Head of caudate nucleus (tissue), 42 donors: ENCODE measurements around the gene RTP5.

ENCODE experiments used
- DNase-seq, 42 donors: peaks; one replicate each; pipeline versions ENCODE4 v3.0.0 to v3.0.0-alpha.2; 2020 to 2021; ENCODE audit warnings: mixed read lengths in 7 of 42
- intact Hi-C: fragments of 100-400 bp; cut with DNase I; formaldehyde crosslinking; loops from one replicate; pipeline ENCODE4 v1.15.0; 2022

The RTP5 gene

DNA sequence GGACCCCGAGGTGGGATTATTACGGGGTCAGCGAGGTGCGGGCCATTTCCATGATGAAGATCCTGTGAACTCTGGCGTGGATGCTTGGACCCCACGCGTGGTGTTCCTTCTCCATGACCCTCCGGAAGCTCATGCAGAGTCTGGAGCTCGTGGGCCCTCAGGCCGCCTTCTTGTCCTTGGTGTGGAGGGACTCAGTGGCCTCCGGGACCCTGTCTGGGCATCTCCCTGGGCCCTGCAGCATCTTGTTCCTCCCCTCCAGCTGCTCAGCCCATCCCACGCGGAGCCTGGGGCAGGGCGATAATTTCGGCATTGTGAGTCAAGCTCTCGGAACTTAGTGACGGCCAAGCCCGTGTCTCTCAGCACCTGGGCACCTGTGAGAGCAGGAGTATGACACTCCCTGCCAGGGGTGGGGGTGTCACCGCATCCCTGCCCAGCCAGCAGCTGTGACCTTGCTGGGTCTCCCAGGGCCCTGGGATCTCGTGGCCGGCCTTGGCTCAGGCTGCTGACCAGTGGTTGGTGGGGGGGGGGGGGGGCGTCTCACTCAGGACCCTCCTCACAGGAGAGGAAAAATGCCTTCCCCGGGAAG, 24.6 kb downstream of the RTP5 start:
- peak in 14 of 42 donors; percentile 0 to 31 (median 6) for DNase-seq
- intact Hi-C loops, result no loop called here

DNA sequence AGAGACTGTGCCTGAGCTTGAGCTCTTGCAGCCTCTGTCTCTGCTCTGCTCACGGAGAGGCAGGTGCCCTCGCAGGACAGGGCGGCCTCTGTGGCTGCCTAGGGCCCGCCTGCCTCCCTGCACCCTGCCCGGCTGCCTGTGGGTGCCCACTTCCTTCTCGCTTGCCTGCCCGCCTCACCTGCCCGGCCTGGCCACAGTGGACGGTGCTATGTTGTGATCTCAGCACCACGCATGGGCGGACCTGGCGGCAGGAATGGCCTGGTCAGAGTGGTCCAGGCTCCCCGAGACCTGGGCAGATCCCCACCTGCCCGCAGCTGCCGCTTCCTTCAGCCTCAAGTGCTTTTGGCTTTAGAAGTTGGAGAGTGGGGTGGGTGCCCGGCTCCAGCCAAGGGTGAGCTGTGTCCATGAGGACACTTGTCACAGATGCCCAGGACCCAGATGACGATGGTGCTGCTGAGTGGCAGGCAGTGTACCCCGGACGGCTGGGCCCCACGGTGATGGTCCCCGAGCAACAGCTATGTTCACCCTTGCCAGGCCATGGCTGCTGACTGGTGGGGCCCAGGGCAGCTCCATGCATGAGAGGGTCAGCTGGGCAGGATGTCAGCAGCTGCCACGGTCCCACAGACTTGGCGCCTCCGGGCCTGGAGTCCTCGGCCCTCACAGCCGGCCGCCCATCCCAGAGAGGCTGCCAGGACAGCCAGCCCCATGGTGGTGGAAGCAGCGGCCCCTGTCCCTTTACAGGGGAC, 25.3 kb downstream of the RTP5 start:
- intact Hi-C loops, result no loop called here
- DNase-seq, result peak in 14 of 42 donors; percentile 0 to 40 (median 10)

DNA sequence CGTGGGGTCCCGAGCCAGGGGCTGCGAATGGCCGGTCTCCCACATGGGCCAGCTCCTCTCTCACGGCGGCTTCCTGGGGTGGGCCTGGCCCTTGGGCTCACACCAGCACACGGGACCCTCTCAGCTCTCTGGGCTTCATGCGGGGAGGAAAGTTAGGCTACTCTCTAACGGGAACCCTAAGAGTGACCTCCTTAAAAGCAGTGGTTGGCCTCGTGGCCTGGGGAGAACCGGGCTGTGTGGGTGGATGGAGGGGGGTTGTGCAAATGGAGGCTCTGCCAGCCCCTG, 25.8 kb downstream of the RTP5 start:
- intact Hi-C loops, result no loop called here
- peak in 3 of 42 donors; percentile 7 to 32 (median 11) for DNase-seq

DNA sequence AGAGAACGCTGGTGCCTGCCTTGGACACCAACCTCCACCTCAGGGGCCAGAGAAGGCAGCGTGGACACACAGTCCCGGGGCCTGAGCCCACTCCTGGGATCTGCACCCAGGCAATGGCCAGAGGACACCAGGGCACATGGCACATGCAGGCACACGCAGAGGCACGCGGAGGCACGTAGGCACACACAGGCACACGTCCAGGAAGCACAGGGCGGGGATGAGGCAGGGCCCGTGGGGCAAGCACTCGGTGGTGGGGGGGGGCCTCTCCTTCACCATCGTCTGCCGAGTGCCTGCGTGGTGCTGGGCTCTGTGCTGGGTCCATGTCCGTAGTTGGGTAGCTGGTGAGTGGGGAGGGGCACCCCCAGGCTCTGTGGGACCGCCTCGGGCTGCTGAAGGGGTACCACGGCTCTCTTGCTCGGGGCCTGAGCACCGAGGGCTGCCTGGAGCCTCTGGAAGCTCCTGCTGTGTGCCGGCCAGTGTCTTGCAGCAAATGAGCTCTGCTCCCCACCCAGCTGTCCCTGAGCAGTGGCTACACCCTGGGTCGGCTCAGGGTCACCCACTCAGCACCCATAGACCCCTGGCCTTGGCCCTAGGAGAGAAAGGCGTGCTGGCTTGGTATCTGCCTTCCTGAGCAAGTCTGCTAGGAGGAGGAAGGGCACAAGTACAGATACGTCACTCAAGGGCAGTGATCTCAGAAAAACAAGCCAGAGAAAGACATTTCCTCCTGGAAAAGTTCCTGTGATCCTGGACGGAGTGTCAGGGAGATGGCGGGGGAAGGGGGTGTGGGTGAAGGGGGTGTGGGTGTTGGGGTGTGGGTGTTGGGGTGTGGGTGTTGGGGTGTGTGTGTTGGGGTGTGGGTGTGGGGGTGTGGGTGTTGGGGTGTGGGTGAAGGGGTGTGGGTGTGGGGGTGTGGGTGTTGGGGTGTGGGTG, 26.4 kb downstream of the RTP5 start:
- peak in 17 of 42 donors; percentile 1 to 37 (median 9) for DNase-seq
- intact Hi-C loops, result no loop called here

DNA sequence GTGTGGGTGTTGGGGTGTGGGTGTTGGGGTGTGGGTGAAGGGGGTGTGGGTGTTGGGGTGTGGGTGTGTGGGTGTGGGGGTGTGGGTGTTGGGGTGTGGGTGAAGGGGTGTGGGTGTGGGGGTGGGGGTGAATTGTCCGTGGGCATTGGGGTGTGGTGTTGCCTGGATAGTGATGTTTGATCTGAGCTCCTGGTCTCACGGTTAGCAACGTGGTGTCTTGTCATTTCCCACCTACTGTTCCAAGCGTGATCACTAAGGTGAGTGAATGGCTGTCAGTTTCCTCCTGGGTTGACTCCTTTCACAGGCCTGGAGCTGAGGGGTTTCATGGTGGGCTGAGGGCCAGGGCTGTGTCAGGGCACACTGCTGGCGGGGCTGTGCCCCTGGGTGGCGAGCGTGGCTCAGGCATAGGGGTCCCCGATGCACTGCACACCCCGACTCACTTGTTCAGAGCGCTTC, 27.2 kb downstream of the RTP5 start:
- intact Hi-C loops, result no loop called here
- DNase-seq, result peak in 16 of 42 donors; percentile 2 to 42 (median 12)

DNA sequence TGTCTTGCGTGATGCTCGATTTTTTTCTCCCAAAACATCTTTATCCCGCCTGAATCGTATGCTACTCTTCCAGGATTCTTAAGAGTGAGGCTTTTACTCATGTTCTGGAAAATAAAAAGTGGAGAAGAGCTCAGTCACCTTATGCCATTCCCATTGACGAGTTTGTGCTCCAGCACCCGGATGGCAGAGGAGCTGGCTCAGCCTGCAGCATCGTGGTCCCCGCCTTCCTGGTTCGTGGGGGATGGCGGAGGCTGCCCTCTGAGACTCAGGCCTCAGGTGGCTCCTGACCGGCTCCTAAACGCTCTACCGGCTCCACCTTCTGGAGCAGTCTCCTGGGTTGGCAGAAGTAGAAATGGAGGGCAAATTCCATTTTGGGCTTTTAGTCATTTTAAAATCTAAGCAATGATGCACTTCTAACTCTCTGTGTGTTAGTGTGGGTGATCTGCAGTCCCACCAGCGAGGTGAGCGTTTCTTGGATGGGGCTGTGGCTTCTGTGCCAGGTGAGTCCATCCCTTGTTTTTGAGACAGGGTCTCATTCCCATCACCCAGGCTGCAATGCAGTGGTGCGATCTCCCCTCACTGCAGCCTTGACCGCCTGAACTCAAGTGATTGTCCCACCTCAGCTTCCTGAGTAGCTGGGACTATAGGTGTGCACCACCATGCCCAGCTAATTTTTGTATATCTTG, 27.8 kb downstream of the RTP5 start:
- intact Hi-C loops, result no loop called here
- DNase-seq, result peak in 14 of 42 donors; percentile 2 to 42 (median 12)

DNA sequence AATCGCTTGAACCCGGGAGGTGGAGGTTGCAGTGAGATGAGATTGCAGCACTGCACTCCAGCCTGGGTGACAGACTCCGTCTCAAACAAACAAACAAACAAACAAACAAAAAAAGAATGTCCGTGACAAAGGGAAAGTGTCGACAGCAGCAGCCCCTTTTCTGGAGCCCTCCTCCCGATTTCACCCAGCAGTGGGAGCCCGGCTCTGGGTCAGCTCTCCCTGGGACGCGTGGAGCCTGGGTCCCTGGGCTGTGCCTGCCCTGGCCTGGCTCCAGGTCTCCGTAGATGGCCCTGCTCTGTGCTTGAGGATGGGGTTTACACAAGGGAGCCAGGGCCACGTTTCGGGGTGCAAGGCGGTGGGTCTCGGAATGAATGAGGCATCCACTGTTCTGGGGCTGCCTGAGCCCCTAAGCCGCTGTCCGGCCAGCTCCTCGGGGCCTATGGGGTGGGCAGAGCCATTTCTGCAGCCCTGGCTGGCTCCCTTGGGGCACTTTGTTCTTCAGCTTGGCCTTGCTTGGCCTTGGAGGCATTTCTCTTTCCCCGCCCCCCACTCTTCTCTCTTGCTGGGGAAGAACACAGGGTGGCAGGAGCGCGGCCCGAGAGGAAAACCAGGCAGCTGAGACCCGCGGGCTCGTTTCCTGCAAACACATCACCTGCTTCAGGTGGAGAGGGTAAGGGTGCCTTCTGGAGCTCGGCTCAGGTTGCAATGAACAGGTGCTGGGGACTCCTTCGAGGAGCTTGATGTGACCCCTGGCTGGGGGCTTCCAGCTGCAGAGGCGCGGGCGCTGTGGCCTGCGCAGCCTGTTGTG, 29.1 kb downstream of the RTP5 start:
- DNase-seq, result peak in 13 of 42 donors; percentile 3 to 41 (median 14)
- intact Hi-C loops, result no loop called here

DNA sequence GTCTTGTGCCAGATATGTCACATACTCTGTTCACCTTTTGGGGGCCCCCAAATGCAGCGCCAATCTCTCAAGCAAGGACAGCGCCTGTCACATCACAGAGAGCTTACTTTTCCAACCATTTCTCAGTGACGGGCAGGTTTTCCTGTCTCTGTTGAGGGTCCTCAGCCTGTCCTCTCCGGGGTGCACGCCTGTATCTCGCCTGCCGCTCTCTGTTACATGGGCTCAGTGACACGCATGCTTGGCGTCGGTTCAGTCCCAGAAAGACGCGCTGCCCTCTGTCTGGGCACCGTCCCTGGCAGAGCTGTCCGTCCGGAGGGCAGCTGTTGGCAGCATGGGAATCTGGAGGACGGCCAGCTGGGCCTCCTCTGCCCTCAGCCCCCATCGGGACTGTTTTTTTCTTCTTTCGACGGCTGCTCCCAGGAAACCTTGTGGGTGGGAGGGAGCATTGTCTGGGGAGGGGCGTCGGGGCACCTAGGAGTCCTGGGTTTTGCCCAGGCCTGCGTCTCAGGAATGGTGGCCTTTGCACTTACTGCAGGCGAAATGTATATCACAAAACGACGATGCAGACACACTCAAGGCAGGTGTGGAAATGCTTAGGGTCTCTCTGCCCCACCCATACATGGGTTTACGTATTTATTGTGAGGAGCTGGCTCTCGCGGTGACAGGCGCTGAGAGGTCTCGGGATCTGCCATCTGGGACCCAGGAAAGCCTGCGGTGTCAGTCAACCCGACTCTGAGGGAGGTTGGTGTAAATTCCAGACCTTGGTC, 30.9 kb downstream of the RTP5 start:
- peak in 15 of 42 donors; percentile 1 to 35 (median 13) for DNase-seq

DNA sequence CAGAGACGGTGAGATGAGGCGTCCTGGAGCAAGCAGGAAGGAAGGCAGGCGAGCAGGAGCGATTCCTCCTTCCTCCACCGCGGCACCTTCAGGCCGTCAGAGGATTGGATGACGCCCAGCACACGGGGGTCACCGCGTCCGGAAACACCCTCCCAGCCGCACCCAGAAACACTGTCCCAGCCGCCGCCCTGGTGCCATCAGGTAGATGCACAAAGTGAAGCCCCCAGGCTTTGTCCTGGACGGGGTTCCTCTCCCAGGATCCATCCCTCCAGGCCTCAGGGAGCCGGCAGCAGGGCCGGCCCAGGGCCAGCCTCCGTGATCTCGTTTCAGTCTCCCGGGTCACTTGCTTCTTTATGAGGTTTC, 31.5 kb downstream of the RTP5 start:
- DNase-seq, result peak in 11 of 42 donors; percentile 2 to 39 (median 10)
- intact Hi-C loops, result no loop called here

More for the DNA sequence above, 30.9 kb downstream of the RTP5 start:
- intact Hi-C loops, result no loop called here

DNA sequence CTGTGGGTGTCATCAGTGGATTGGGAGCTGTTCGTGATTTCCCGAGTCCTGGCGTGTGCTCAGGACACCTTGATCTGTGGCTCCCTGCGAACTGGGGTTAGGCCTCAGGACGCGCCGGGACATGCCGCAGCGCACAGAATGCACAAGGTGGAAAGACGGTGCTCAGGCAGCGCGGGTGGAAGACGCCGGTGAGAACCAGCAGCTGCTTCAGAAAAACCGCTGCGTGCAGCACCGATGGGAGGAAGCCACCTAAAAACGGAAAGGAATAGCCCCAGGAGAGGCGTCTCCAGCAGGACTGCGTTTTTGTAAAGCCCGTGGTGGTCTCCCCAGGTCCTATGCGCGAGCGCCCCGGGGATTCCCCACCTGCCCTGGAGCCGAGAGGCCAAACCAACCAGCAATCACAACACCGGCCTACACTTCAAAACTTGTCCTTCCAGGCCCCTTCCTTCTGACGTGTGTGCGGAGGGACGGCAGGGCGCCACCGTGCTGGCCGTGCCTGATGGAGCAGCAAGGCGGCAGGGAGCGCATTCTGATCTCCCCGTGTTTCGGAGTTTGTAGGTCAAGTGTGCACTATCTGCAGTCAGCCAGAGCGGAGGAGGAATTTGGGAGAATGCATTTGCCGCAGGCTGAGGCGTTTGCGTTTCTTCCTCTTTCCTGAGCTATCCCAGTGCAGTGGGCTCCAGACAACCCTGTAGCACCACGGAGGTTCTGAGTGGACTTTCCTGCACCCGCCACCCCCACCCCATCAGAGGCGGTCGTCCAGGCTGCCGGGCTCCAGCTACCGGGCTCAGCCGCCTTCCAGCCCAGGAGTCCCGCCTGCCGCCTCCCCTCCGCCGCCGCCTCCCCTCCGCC, 32.2 kb downstream of the RTP5 start:
- DNase-seq, result peak in 13 of 42 donors; percentile 9 to 48 (median 20)
- intact Hi-C loops, result no loop called here

DNA sequence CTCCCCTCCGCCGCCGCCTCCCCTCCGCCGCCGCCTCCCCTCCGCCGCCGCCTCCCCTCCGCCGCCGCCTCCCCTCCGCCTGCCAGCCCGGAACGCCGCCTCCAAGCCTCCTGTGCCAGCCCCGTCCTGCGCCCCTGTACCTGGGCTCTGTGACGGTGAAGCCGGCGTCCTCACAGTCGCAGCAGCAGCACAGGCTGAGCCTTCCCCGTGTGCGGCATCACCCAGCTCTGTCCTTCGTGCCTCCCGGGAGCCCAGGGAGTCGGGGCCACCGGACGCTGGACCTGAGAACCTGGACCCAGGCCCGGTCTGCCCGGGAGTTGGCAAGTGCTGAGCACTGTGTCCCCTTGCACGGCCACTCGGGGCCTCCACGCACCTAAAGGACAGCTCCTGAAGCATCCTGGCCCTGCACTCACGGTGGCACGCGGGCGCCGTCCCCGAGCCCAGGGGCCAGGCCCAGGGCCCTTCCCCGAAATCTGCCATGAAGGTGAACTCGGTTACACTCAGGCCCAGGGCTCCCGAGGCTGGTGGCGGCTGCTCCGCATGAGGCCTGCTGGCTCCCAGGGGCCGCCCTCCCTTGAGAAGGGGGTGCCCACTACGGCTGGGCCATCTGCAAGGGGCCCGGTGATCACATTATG, 32.9 kb downstream of the RTP5 start:
- DNase-seq, result peak in 15 of 42 donors; percentile 2 to 44 (median 16)
- intact Hi-C loops, result no loop called here

DNA sequence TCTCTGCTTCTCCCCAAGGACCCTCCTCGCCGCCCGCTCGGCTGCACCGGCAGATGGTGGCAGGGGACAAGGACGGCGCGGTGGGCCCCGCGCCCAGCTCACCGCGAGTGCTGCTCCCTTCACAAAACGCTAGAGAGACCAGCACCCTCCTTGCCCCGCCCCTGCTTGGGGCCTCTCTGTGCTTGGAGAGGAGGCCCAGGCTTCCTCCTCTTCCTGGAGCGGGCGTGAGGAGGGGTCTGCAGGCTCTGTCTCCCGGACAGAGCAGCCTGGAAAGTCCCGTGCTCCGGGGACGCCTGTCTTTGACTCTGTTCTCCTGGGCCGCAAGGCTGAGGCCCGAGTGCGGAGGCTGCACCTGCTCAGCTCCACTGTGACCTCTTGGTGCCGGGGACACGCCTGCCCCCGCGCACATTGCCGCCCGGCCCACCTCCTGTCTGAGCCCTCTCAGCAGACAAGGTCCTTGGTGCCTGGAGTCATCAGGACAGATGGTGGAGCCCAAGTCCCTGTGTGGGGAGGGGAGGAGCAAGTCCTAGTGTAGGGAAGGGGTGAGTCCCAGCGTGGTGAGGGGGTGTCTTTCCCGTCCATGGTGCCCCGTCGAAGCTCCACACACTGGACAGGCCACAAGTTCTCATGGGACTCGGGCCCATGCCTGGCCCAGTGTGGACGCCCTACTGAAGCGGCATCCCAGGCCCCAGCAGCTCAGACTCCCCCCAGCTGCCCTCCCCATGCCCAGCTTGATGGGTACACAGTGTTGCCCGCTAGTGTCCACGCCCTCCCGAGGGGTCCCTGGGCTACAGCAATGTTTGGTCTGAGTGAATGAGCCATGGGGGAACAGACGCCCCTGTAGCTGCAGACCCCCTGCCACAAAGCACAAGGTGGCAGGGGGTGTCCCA, 33.8 kb downstream of the RTP5 start:
- intact Hi-C loops, result no loop called here
- DNase-seq, result peak in 9 of 42 donors; percentile 1 to 23 (median 5)

DNA sequence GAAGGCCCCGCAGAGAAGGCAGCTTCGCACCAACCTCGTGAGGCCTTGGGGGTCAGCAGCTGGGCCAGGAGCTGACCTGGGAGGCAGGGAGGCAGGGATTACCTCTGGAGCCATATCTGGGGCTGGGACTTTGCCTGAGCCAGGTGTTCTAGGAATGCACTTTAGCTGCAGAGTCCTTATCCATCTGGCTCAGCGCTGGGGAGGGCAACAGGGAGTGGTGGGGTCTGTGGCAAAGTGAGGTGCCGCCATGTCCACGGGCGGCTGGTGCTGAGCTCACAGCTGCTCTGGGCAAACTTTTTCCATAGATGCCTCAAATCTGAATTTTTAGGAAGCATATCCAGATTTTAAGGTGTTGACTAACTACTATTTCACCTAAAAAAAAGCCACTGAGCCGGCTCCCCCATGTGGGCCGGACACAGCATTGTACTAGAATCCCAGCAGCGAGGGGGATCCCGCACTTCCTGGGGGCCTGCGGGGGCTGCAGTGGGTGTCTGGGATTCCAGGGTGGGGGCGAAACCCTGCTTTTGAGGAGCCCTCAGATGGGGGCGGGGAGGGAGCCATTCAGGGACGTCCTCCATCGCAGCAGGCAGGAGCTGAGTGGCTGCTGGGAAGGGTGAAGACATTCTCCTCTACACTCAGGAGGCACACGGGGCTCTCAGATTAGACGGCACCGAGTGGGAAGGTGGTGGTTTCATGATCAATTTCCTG, 34.6 kb downstream of the RTP5 start:
- peak in 6 of 42 donors; percentile 5 to 17 (median 8) for DNase-seq

More for the DNA sequence above, 34.6 kb downstream of the RTP5 start:
- intact Hi-C loops, result no loop called here
